ENCODE data around the gene UFD1. TPM values are rescaled to one million over a fixed set of nuclear protein-coding genes. Genes with fewer than 3 reads are reported as not detected.

The UFD1 gene
- total and polyA plus RNA-seq, 2 of the 4 experiments (the other 2 are of a cell fraction), result 149 to 152 TPM

- Histone ChIP-seq H2AK9ac (replicated peaks; ENCODE audit: low read depth, low read length, poor library complexity) (no peak overlapping the region), H3K4me2 (ENCODE audit: low read depth, low read length) (no peak overlapping the region), H4K20me1 (ENCODE audit: insufficient read depth, low read length) (peaks cover 7% of the 10 kb centered on the region; the same call in 1 of the 2 replicates), H4K5ac (ENCODE audit: low read depth, low read length) (no peak overlapping the region), H4K8ac (ENCODE audit: low read depth in 2 of 2, low read length in 2 of 2) (no peak overlapping the region), H3K56ac (ENCODE audit: extremely low read depth, insufficient read depth, low read length) (no peak overlapping the region), H2BK5ac (ENCODE audit: low read depth, low read length, poor library complexity, severe bottlenecking) (no peak overlapping the region), H3K4ac (ENCODE audit: low read depth, low read length) (no peak overlapping the region), H3K23ac (ENCODE audit: low read depth, low read length) (no peak overlapping the region), H3K4me3 (ENCODE audit: insufficient read depth, low read depth, low read length) (no peak overlapping the region), H3K14ac (replicated peaks; ENCODE audit: low read depth, low read length) (no peak overlapping the region), H2BK15ac (ENCODE audit: low read depth, low read length) (no peak overlapping the region), H3K27me3 (ENCODE audit: control insufficient read depth, insufficient read depth, low read length) (no peaks in the 10 kb centered on the region), H3K9me3 (ENCODE audit: control insufficient read depth, insufficient read depth, low read length) (no peaks in the 10 kb centered on the region), H3K79me1 (ENCODE audit: low read depth in 1 of 2, low read length in 2 of 2) (peaks cover 29 to 60% of the 10 kb centered on the region in 2 experiments), H3K9me1 (ENCODE audit: insufficient read depth, low read length) (peaks cover 13% of the 10 kb centered on the region), H3K9ac (ENCODE audit: low read depth, low read length) (no peak overlapping the region), H3K27ac (ENCODE audit: insufficient read depth, low read length) (no peak overlapping the region), H2AFZ (replicated peaks; ENCODE audit: low read length, poor library complexity) (no peak overlapping the region), H3K18ac (ENCODE audit: low read depth, low read length) (no peak overlapping the region), H4K91ac (ENCODE audit: insufficient read depth, low read depth, low read length) (no peak overlapping the region), H2BK120ac (ENCODE audit: low read depth, low read length) (no peak overlapping the region), H2AK5ac (ENCODE audit: low read depth, low read length) (no peak overlapping the region), H3K4me1 (ENCODE audit: control insufficient read depth, insufficient read depth, low read length) (peaks cover 3% of the 10 kb centered on the region), H2BK20ac (ENCODE audit: low read depth, low read length) (no peak overlapping the region), H3K36me3 (ENCODE audit: control insufficient read depth, insufficient read depth, low read length) (peaks cover 48% of the 10 kb centered on the region)
- no peak for TF ChIP-seq MAFK (IDR thresholded peaks at IDR 0.05; ENCODE audit: low read depth, low read length)
- no peak for TF ChIP-seq USF2 (IDR thresholded peaks at IDR 0.05; ENCODE audit: low read depth, low read length)
- no peak for TF ChIP-seq ELK1 (IDR thresholded peaks at IDR 0.05; ENCODE audit: borderline replicate concordance, low read depth, low read length)
- TF ChIP-seq RCOR1 (IDR thresholded peaks at IDR 0.05; ENCODE audit: insufficient replicate concordance, low read length), result no peak
- no peak for TF ChIP-seq FOS (IDR thresholded peaks at IDR 0.05; ENCODE audit: low read depth, low read length)
- no peak for TF ChIP-seq BHLHE40 (IDR thresholded peaks at IDR 0.05; ENCODE audit: low read depth, low read length)
- TF ChIP-seq NFE2L2 (IDR thresholded peaks at IDR 0.05; ENCODE audit: low read depth, low read length), result no peak
- no peak for TF ChIP-seq RFX5 (IDR thresholded peaks at IDR 0.05; ENCODE audit: low read depth, low read length)
- no peak for TF ChIP-seq CHD1 (IDR thresholded peaks at IDR 0.05; ENCODE audit: low read depth, low read length)
- TF ChIP-seq RAD21 (IDR thresholded peaks at IDR 0.05; ENCODE audit: low read length), result no peak
- TF ChIP-seq POLR2A (IDR thresholded peaks at IDR 0.05; ENCODE audit: low read depth, low read length), result no peak
- no peak for TF ChIP-seq CTCF (conservative IDR thresholded peaks at IDR 0.05; ENCODE audit: low read depth, low read length)
- no peak for TF ChIP-seq MXI1 (IDR thresholded peaks at IDR 0.05; ENCODE audit: borderline replicate concordance, low read depth, low read length)
- no peak for TF ChIP-seq MAZ (IDR thresholded peaks at IDR 0.05; ENCODE audit: borderline replicate concordance, low read depth, low read length)
- no peak for TF ChIP-seq CEBPB (IDR thresholded peaks at IDR 0.05; ENCODE audit: low read depth, low read length)
- no peak for TF ChIP-seq SMC3 (IDR thresholded peaks at IDR 0.05; ENCODE audit: low read depth, low read length)
- intact Hi-C loops (cut with micrococcal nuclease), result no loop called here
- dilution Hi-C loops (cut with HindIII; ENCODE audit: low sequenced_read_pairs, unreplicated experiment), result no loop called here
- in situ Hi-C loops (cut with MboI; ENCODE audit: low sequenced_read_pairs), result no loop called here
- no TSS peak for BruUV-seq (replicated peaks)
- POLR2A ChIA-PET (ENCODE audit: unreplicated experiment), result no interaction called here
- CTCF ChIA-PET, result no interaction called here
- no peak for ATAC-seq (ENCODE audit: low read depth)
- DNase-seq, result no peak
- WGBS, 2 experiments (ENCODE audit: extremely low coverage in 2 of 2, insufficient read length in 1 of 2), result 100% methylated on average over 4 of the region's 8 CpGs; no CpG with 5 or more reads in 1 of the 2 experiments
These were observed 73.3 kb downstream of the UFD1 start for GRCh38 chr22:19405652-19406051.
